Esophagus muscularis mucosa (tissue), 4 donors: ENCODE data around the gene S100A1.

ENCODE experiments used
- EP300 ChIP-seq: sonication (generic); formaldehyde crosslinking; IDR thresholded peaks from one replicate; pipeline ENCODE4 v1.6.1; 2017; ENCODE audit warnings: antibody characterized with exemption
- POLR2A ChIP-seq: fragments of 450-650 bp; IDR thresholded peaks from one replicate; pipeline ENCODE4 v1.6.1; 2017; ENCODE audit warnings: antibody characterized with exemption, moderate library complexity, mild to moderate bottlenecking, low read depth
- POLR2AphosphoS5 ChIP-seq, 2 donors: sonication (generic); formaldehyde crosslinking; IDR thresholded peaks; one replicate each; pipeline ENCODE4 v1.6.1; 2017; ENCODE audit warnings: antibody characterized with exemption in 2 of 2
- TF ChIP-seq, protein P1 (sequence below), 3 experiments: fragments of 200-600 bp in 2 of 3; fragments of 450-650 bp in 1 of 3; sonication (generic) in 2 of 3; IDR thresholded peaks; one replicate each; pipeline ENCODE4 v1.5.1; 2017 to 2019; ENCODE audit warnings: antibody characterized with exemption in 3 of 3, mild to moderate bottlenecking in 2 of 3, moderate library complexity in 1 of 3

DNA sequence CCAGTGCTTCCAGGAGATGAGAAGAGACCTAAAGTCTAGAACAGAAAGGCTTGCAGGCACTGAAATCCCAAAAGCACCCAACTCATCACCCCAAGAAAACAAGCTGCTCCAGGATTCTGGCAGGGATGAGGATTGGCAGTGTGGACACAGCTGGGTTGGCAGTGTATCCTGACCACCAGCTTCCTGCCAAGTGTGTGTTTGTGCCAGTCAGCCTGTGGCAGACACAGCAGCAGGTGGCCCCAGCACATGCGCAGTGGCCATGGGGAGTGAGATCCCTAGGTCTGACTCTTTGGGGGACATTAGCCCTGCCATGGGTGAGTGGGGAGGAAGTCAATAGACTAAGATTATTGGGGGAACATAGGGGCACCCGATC lies 21.6 kb downstream of the S100A1 start:
- TF ChIP-seq, protein P1, sequence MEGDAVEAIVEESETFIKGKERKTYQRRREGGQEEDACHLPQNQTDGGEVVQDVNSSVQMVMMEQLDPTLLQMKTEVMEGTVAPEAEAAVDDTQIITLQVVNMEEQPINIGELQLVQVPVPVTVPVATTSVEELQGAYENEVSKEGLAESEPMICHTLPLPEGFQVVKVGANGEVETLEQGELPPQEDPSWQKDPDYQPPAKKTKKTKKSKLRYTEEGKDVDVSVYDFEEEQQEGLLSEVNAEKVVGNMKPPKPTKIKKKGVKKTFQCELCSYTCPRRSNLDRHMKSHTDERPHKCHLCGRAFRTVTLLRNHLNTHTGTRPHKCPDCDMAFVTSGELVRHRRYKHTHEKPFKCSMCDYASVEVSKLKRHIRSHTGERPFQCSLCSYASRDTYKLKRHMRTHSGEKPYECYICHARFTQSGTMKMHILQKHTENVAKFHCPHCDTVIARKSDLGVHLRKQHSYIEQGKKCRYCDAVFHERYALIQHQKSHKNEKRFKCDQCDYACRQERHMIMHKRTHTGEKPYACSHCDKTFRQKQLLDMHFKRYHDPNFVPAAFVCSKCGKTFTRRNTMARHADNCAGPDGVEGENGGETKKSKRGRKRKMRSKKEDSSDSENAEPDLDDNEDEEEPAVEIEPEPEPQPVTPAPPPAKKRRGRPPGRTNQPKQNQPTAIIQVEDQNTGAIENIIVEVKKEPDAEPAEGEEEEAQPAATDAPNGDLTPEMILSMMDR (IDR thresholded peaks at IDR 0.05), result no peak
- TF ChIP-seq POLR2A, result no peak
- no peak for TF ChIP-seq EP300
- no peak for TF ChIP-seq POLR2AphosphoS5 (IDR thresholded peaks at IDR 0.05)
